WTC11 (cell line): ENCODE measurements around the gene POFUT2. TPM values are rescaled to one million over a fixed set of nuclear protein-coding genes. Genes with fewer than 3 reads are reported as not detected.

Experiments used
- ATAC-seq: fragments of 200-7000 bp; cut with Tn5 transposase; 2 replicates; pipeline ENCODE4 v1.10.0; 2021; ENCODE audit warnings: mild to moderate bottlenecking, moderate library complexity
- CTCF ChIA-PET: fragments of 300-600 bp; sonication (Branson Sonifier 250); formaldehyde crosslinking; loops from one replicate; lab custom pipeline; 2021; ENCODE audit warnings: antibody characterized with exemption; lab: Charles Lee
- POLR2A ChIA-PET: fragments of 350-600 bp; sonication (Branson Sonifier 250); formaldehyde crosslinking; loops from one replicate; lab custom pipeline; 2021; ENCODE audit warnings: antibody characterized with exemption; lab: Charles Lee
- DNase-seq: peaks from one replicate; pipeline ENCODE4 v3.0.0; 2021; ENCODE audit warnings: low spot score
- H3K27ac Mint-ChIP-seq: 2 replicates; pipeline ENCODE4 v1.8.0; 2021; ENCODE audit warnings: mixed read lengths
- H3K27me3 Mint-ChIP-seq: 2 replicates; pipeline ENCODE4 v1.8.0; 2021; ENCODE audit warnings: low read depth, mild to moderate bottlenecking, moderate library complexity, mixed read lengths
- H3K36me3 Mint-ChIP-seq: 2 replicates; pipeline ENCODE4 v1.8.0; 2021; ENCODE audit warnings: mixed read lengths
- H3K4me1 Mint-ChIP-seq: 2 replicates; pipeline ENCODE4 v1.8.0; 2022; ENCODE audit warnings: mixed read lengths
- H3K4me3 Mint-ChIP-seq: 2 replicates; pipeline ENCODE4 v1.8.0; 2021; ENCODE audit warnings: mild to moderate bottlenecking, moderate library complexity, mixed read lengths
- H3K9me3 Mint-ChIP-seq: 2 replicates; pipeline ENCODE4 v1.8.0; 2021; ENCODE audit warnings: mixed read lengths
- ERG ChIP-seq: fragments of 250-450 bp; sonication (Bioruptor Pico); IDR thresholded peaks from 2 replicates; pipeline ENCODE4 v1.8.0; 2021; ENCODE audit warnings: mild to moderate bottlenecking
- ETV6 ChIP-seq: sonication (generic); formaldehyde crosslinking; IDR thresholded peaks from 2 replicates; pipeline ENCODE4 v1.8.1; 2022; ENCODE audit warnings: mild to moderate bottlenecking, missing genetic modification reagents
- FOXP1 ChIP-seq: sonication (generic); formaldehyde crosslinking; IDR thresholded peaks from 2 replicates; pipeline ENCODE4 v1.8.0; 2022; ENCODE audit warnings: missing genetic modification reagents, mild to moderate bottlenecking, moderate library complexity, borderline replicate concordance
- FOXP4 ChIP-seq: sonication (generic); formaldehyde crosslinking; IDR thresholded peaks from 2 replicates; pipeline ENCODE4 v1.8.0; 2022; ENCODE audit warnings: mild to moderate bottlenecking, missing genetic modification reagents
- HMGXB4 ChIP-seq: sonication (generic); formaldehyde crosslinking; IDR thresholded peaks from 2 replicates; pipeline ENCODE4 v1.8.1; 2023; ENCODE audit warnings: mild to moderate bottlenecking, moderate library complexity, missing genetic modification reagents
- SMAD4 ChIP-seq: sonication (generic); formaldehyde crosslinking; IDR thresholded peaks from 2 replicates; pipeline ENCODE4 v1.8.0; 2022; ENCODE audit warnings: mild to moderate bottlenecking, missing genetic modification reagents
- TCF7 ChIP-seq: sonication (generic); formaldehyde crosslinking; IDR thresholded peaks from 2 replicates; pipeline ENCODE4 v1.8.0; 2022; ENCODE audit warnings: mild to moderate bottlenecking, low read depth, missing genetic modification reagents, moderate library complexity
- TP53 ChIP-seq: sonication (generic); formaldehyde crosslinking; IDR thresholded peaks from 2 replicates; pipeline ENCODE4 v1.8.1; 2023; ENCODE audit warnings: mild to moderate bottlenecking, missing genetic modification reagents
- ZBTB21 ChIP-seq: sonication (generic); formaldehyde crosslinking; IDR thresholded peaks from 2 replicates; pipeline ENCODE4 v1.8.1; 2023; ENCODE audit warnings: mild to moderate bottlenecking, missing genetic modification reagents, borderline replicate concordance
- ZNF232 ChIP-seq: sonication (generic); formaldehyde crosslinking; IDR thresholded peaks from 2 replicates; pipeline ENCODE4 v1.8.0; 2022; ENCODE audit warnings: mild to moderate bottlenecking, missing genetic modification reagents
- ZNF281 ChIP-seq: sonication (generic); formaldehyde crosslinking; IDR thresholded peaks from 2 replicates; pipeline ENCODE4 v1.8.0; 2023; ENCODE audit warnings: mild to moderate bottlenecking, missing genetic modification reagents
- ZNF425 ChIP-seq: fragments of 250-450 bp; sonication (Bioruptor Pico); conservative IDR thresholded peaks from 2 replicates; pipeline ENCODE4 v1.9.0; 2021; ENCODE audit warnings: mild to moderate bottlenecking
- ZNF512 ChIP-seq: sonication (generic); formaldehyde crosslinking; IDR thresholded peaks from 2 replicates; pipeline ENCODE4 v1.8.1; 2022; ENCODE audit warnings: missing genetic modification reagents, borderline replicate concordance
- total RNA-seq: library from RNA; stranded (reverse); gene quantifications from 3 replicates; pipeline ENCODE4 v1.2.3, GENCODE V29; 2021

The POFUT2 gene
- total RNA-seq, 1 experiment from 2014 or later = 39.7 TPM

- Mint-ChIP-seq H3K9me3 (no peaks in the 10 kb centered on the region), H3K27ac (no peak overlapping the region), H3K27me3 (no peaks in the 10 kb centered on the region), H3K36me3 (peaks cover 15% of the 10 kb centered on the region), H3K4me3 (peak overlapping the region; percentile 59), H3K4me1 (peaks cover 11% of the 10 kb centered on the region)
- ChIA-PET CTCF (interaction anchor here (1.0 to 3.3 kb wide), 12 partner anchors 19 to 267 kb away, joined by 3 to 24 read pairs (median 6); no protein-coding TSS in a partner anchor), POLR2A (no interaction called here)
- TF ChIP-seq SMAD4 = no peak
- TF ChIP-seq ZNF425 = no peak
- TF ChIP-seq ZNF232 (CRISPR knock-in tag) = no peak
- no peak for TF ChIP-seq TP53 (CRISPR knock-in tag)
- no peak for TF ChIP-seq ZBTB21 (CRISPR knock-in tag)
- no peak for ATAC-seq
- no peak for DNase-seq
These were observed 1.4 kb upstream of the POFUT2 start for GRCh38 chr21:45289134-45289533.

- POLR2A ChIA-PET = interaction anchor here (1.0 kb wide), 2 partner anchors 21 to 969 kb away, joined by 4 read pairs; no protein-coding TSS in a partner anchor
- H3K27me3 Mint-ChIP-seq = no peaks in the 10 kb centered on the region
- no peak for DNase-seq
- TF ChIP-seq ZNF512 (CRISPR knock-in tag) = no peak
- TF ChIP-seq FOXP1 (CRISPR knock-in tag) = 0 out of 2 replicates have a peak, but pooled peaks have one; percentile 38
- TF ChIP-seq HMGXB4 (CRISPR knock-in tag) = peak; percentile 9; the same call in 1 of the 2 replicates
- TF ChIP-seq, all 79 proteins: peak for 2
- Mint-ChIP-seq H3K36me3 (peaks cover 15% of the 10 kb centered on the region), H3K9me3 (no peaks in the 10 kb centered on the region), H3K27ac (no peak overlapping the region), H3K4me3 (peak overlapping the region; percentile 59), H3K4me1 (peaks cover 11% of the 10 kb centered on the region)
- CTCF ChIA-PET = interaction anchor here (0.6 to 3.3 kb wide), 14 partner anchors 18 to 358 kb away, joined by 3 to 35 read pairs (median 6); no protein-coding TSS in a partner anchor
- ATAC-seq = no peak
These were observed 746 bp upstream of the POFUT2 start for GRCh38 chr21:45288441-45288841.

GRCh38 chr21:45286671-45287437 is 841 bp downstream of the POFUT2 start:
- peak; percentile 55 for ATAC-seq
- Mint-ChIP-seq H3K27ac (peak overlapping the region; percentile 36; the same call in 1 of the 2 replicates), H3K27me3 (no peaks in the 10 kb centered on the region), H3K36me3 (peaks cover 15% of the 10 kb centered on the region), H3K4me1 (no peaks in the 10 kb centered on the region), H3K4me3 (peak overlapping the region; percentile 74), H3K9me3 (no peaks in the 10 kb centered on the region)
- ChIA-PET POLR2A (interaction anchor here (0.9 kb wide), 1 partner anchor 664 kb away, joined by 4 read pairs; no protein-coding TSS in a partner anchor), CTCF (interaction anchor here (1.0 to 3.3 kb wide), 6 partner anchors 22 to 315 kb away, joined by 3 to 35 read pairs (median 8); no protein-coding TSS in a partner anchor)
- peak; percentile 78 for DNase-seq
- no peak for TF ChIP-seq TCF7 (CRISPR knock-in tag)
- no peak for TF ChIP-seq ZNF281 (CRISPR knock-in tag)
- no peak for TF ChIP-seq ETV6 (CRISPR knock-in tag)
- no peak for TF ChIP-seq FOXP4
- TF ChIP-seq ZNF512 (CRISPR knock-in tag) = no peak
- no peak for TF ChIP-seq ERG (CRISPR knock-in tag)
